ENCODE measurements around the gene WEE2.

Gene WEE2

GRCh38 chr7:141691961-141692360 lies 16.2 kb upstream of the WEE2 start:
- no peak for DNase-seq

GRCh38 chr7:141693082-141693481 lies 15.1 kb upstream of the WEE2 start:
- no peak for DNase-seq

- peak in 1 of 14 donors; percentile 26 for DNase-seq
Measured at GRCh38 chr7:141695803-141696289, 12.3 kb upstream of the WEE2 start.

GRCh38 chr7:141696348-141696747 lies 11.8 kb upstream of the WEE2 start:
- DNase-seq = no peak

- DNase-seq = peak in 8 of 14 donors; percentile 14 to 48 (median 38)
Measured at GRCh38 chr7:141697211-141697871, 10.8 kb upstream of the WEE2 start.

DNA sequence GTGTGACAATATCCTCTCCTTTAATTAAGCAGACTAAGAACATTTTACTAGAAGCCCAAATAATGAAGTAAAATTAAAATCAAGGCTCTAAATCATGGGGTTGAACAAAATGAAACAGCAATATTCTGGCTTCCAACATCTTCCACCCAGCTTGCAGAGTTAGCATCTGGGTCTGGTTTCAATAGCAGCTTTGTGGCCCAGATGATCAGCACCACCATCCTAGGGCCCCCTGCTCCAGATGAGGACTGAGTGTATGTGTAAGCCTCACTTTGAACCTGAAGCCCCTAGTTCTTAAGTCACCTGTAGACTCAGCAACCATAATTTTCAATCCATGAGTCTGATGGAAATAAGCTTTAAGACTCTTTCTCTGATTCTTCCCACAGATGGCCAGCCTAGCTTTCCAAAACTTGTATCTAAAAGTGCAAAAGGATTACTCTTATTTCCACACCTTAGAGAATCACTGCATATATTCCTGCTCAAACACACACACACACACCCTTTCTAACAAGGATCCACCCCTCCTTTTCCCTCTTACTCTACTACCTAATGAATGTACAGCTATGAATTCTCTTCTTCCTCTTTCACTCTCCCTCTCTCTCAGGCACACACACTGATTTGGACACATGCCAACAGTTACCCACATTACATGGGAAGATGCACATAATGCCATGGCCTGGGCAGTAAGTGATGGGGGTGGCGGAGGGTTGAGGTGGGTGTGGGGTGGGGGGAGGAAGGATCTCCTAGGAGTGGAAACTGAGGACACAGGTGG lies 9.7 kb upstream of the WEE2 start:
- DNase-seq = peak in 2 of 14 donors; percentile 23 to 34

GRCh38 chr7:141699860-141700259 lies 8.3 kb upstream of the WEE2 start:
- no peak for DNase-seq

GRCh38 chr7:141700296-141700847 lies 7.8 kb upstream of the WEE2 start:
- DNase-seq = peak in 2 of 14 donors; percentile 44 to 46

GRCh38 chr7:141700848-141701371 lies 7.2 kb upstream of the WEE2 start:
- DNase-seq = peak in 4 of 14 donors; percentile 44 to 63 (median 54)

DNA sequence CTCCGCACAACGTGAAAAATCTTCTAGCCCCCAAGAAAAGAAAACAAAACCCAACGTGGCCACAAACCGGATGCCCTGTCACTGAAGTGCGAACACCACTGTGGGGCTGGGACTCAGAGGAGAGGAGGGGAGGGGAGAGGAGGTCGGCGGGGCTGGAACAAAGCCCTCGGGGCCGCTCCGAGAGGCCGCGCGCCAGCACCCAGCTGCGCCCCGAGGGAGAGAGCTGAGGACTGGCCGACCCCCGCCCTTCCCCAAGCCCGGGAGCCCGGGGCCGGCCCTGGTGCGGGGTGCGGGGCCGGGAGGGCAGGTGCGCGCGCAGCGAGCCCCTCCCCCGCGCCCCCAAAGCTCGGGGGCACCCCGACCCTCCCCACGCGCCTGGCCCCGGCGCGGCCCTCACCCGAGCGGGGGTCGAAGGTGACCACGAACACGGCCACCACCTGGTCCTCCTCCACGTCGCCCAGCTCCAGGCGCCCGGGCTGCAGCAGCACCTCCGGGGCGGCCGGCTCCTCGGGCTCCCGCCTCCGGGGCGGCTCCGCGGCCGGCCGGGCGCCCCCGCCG lies 6.6 kb upstream of the WEE2 start:
- peak in 8 of 14 donors; percentile 19 to 78 (median 46) for DNase-seq

GRCh38 chr7:141702047-141702567 lies 6.0 kb upstream of the WEE2 start, which contains the start of gene DENND11:
Gene DENND11 (minus strand): TSS chr7:141702166. CDS start chr7:141702153, 13 bp downstream.
- peak in 6 of 14 donors; percentile 41 to 78 (median 58) for DNase-seq

DNA sequence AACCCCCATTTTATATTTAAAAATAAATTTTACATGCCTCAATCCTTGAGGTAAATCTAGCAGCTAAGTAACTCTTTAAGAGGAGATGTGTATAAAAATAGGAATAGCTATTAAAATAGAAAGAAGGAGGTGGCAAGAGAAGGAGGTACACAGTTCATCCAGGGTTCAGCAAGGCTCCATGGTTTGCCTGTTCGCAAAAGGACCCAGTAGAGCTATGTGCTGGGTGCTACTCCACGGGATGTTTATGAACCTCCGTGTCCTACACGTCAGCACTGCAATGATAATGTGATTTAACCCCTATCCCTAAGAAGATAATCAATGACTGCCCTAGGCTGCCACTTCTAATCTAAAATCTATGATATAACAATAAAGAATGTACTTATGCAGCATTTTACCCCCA lies 5.3 kb upstream of the WEE2 start:
- DNase-seq = no peak

DNA sequence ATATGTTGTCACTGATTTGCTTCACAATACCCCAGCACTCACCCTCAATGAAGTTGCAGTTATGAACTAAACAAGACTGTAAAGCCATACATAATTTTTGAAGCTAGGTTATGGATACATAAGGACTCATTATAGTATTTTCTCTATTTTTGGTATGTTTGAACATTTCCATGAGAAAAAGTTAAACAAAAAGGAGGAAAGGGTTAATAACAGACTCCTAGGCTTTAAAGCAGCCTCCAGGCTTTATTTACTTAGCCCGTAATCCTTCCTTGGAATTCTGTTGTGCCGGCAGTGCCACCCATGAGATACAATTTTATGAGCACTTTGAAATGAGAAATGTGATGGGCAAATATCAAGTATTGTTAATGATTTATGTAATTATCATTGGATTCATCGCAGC lies 4.0 kb upstream of the WEE2 start:
- no peak for DNase-seq

DNA sequence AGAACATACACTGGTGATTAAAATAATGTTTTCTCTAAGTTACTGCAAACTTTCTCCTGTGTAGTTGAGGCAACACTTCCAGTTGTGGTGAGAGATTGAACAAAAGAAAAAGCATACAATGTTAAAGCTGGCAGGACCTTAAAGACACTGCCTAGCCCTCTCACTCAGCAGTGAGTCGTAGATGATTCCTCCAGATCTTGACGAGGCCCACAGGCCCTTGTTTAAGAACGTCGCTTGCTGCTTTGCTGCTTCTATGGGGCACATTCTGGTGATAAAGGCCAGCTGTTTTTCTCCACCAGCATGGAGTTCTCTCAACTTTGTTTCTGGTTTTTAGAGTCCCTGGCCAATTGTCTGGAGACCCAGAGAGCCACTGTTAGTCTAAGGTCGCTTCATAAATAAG lies 3.4 kb upstream of the WEE2 start:
- DNase-seq = no peak

DNA sequence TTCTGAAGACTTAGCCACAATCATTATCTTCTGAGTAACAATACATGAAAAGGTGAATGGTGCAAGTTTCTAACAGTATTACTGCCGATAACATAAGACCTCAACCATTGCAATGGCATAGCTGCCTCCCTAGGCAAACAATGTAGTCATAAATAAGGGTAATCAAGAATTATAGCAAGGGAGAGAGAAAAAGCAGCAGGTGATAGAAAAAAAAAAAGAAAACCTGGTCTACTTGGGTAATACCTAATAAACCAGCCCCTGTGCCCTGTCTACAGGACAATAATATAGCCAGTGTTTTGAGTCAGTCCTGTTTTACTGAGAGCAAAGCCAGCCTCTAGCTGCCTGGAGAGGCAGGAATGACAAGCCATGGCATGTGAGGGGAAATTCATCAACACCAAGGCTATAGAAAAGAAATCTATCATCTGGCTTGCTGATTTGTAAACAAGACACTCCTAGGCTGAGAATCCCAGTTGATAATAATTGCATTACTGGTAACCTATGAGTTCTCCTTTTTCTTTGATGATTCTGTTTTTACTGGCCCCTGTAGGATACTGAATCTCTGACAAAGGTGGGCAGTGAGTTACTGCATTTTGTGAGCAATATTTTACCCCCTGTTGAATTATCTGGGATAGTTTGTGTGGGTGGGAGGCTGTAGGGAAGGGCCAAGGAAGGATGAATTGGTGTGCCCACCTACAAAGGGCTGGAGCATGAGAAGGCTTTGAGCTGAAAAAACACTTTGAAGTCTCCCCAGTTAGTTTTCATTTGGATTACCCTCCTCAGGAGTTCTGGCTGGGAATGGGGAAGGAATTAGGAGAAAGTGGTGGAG lies 1.7 kb upstream of the WEE2 start:
- no peak for DNase-seq

GRCh38 chr7:141709318-141709717 lies 1.2 kb downstream of the WEE2 start:
- no peak for DNase-seq

GRCh38 chr7:141709749-141710148 lies 1.6 kb downstream of the WEE2 start:
- no peak for DNase-seq

GRCh38 chr7:141710301-141710700 lies 2.1 kb downstream of the WEE2 start:
- no peak for DNase-seq

- DNase-seq = no peak
Measured at GRCh38 chr7:141712603-141713255, 4.6 kb downstream of the WEE2 start.

DNA sequence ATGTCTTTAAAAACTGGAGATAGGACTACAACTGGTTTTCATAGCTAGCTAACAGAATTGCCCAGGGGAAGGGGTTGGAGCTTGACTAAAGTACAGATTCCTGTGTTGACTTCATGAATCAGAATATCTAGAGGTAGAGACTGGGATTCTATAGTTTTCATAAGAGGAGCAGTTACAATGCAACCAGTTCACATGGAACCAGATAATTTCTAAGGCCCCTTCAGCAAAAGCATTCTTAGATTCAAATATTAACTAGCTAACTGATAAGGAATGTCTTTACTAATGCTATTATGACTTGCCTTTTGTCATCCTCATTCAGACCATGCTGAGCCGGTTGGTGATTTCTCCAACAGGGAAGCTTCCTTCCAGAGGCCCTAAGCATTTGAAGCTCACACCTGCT lies 5.7 kb downstream of the WEE2 start:
- DNase-seq = no peak

DNA sequence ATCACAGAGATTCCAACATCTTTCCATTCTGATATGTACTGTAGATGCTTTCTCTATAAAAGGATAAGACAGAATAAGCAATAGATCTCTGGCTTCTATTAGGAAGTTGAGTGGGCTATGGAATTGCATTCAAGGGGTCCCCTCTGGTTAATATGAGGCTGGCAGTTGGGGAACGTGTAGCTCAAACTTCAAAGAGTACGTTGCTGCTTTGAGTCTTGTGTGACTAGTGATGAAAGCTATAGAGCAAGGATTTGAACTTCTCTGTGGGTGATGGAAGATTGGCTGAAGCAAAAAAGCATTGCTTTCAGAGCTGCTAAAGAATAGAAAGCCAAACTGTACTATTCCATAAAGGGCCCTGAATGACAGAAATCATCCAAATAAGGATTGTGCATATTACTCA lies 6.4 kb downstream of the WEE2 start:
- DNase-seq = no peak
